GM12878 (cell line): ENCODE measurements around the gene ABHD1. TPM values are rescaled to one million over a fixed set of nuclear protein-coding genes. Genes with fewer than 3 reads are reported as not detected.

ENCODE experiments used
- BCLAF1 ChIP-seq: fragments of 450-650 bp; IDR thresholded peaks from 2 replicates; pipeline ENCODE4 v1.6.1; 2017; ENCODE audit warnings: antibody characterized with exemption, mild to moderate bottlenecking, moderate library complexity
- CUX1 ChIP-seq: IDR thresholded peaks from 2 replicates; pipeline ENCODE4 v1.6.1; 2012; ENCODE audit warnings: improper control_type of control experiment, low read depth, low read length; ENCODE audit not compliant: insufficient replicate concordance
- E4F1 ChIP-seq: fragments of 450-650 bp; IDR thresholded peaks from 2 replicates; pipeline ENCODE4 v1.6.1; 2018; ENCODE audit warnings: borderline replicate concordance, mild to moderate bottlenecking; ENCODE audit not compliant: partially characterized antibody
- HDAC2 ChIP-seq: fragments of 200-600 bp; sonication (generic); IDR thresholded peaks from 2 replicates; pipeline ENCODE4 v1.6.1; 2017
- JUNB ChIP-seq: IDR thresholded peaks from 2 replicates; pipeline ENCODE4 v1.6.1; 2016; ENCODE audit warnings: antibody characterized with exemption, mild to moderate bottlenecking
- MTA2 ChIP-seq: fragments of 450-650 bp; IDR thresholded peaks from 2 replicates; pipeline ENCODE4 v1.6.1; 2016; ENCODE audit warnings: low read depth, mild to moderate bottlenecking, moderate library complexity
- MYC ChIP-seq: IDR thresholded peaks from 2 replicates; pipeline ENCODE4 v1.6.1; 2011; ENCODE audit warnings: mild to moderate bottlenecking, low read length, moderate library complexity, inconsistent platforms; ENCODE audit not compliant: insufficient read depth, insufficient replicate concordance, insufficient read length, severe bottlenecking
- NKRF ChIP-seq: fragments of 450-650 bp; conservative IDR thresholded peaks from 2 replicates; pipeline ENCODE4 v1.6.1; 2017; ENCODE audit warnings: mild to moderate bottlenecking, moderate library complexity
- PRDM15 ChIP-seq: fragments of 450-650 bp; formaldehyde crosslinking; IDR thresholded peaks from 2 replicates; pipeline ENCODE4 v1.4.0; 2020; ENCODE audit warnings: mild to moderate bottlenecking, moderate library complexity
- RB1 ChIP-seq: fragments of 450-650 bp; formaldehyde crosslinking; IDR thresholded peaks from 2 replicates; pipeline ENCODE4 v1.6.1; 2017; ENCODE audit warnings: mild to moderate bottlenecking, borderline replicate concordance
- RELA ChIP-seq: fragments of 450-650 bp; IDR thresholded peaks from 2 replicates; pipeline ENCODE4 v1.8.0; 2014; ENCODE audit warnings: borderline replicate concordance; ENCODE audit not compliant: partially characterized antibody
- SMARCA5 ChIP-seq: fragments of 450-650 bp; IDR thresholded peaks from 2 replicates; pipeline ENCODE4 v1.6.1; 2017; ENCODE audit warnings: mild to moderate bottlenecking
- ZNF207 ChIP-seq: fragments of 450-650 bp; IDR thresholded peaks from 2 replicates; pipeline ENCODE4 v1.6.1; 2014; ENCODE audit warnings: antibody characterized with exemption, mild to moderate bottlenecking, borderline replicate concordance
- polyA plus RNA-seq, 11 experiments: library from polyadenylated mRNA; depleted of rRNA in 4 of 11; unstranded in 6 of 11; stranded (reverse) in 5 of 11; fragments of >200 nt; fragmentation: Nextera tagmentation in 4 of 11; fragmentation: Illumina TruSeq in 1 of 11; extraction: Ambion mirVana in 4 of 11; extraction: Trizol in 1 of 11; gene quantifications; 1 replicate in 1 of 11; 2 replicates in 10 of 11; pipeline versions ENCODE4 v1.2.1 to v1.2.3, GENCODE V29; 2011 to 2016; ENCODE audit warnings: inconsistent platforms in 2 of 11, missing spikeins in 2 of 11, low read depth in 1 of 11
- total RNA-seq, 4 experiments: library from RNA; depleted of rRNA in 3 of 4; stranded (reverse); fragments of >200 nt in 3 of 4; fragmentation: Illumina TruSeq in 1 of 4; extraction: Trizol in 1 of 4; gene quantifications; 2 replicates each; pipeline versions ENCODE4 v1.2.1 to v1.2.3, GENCODE V29; 2013 to 2021

The ABHD1 gene
- total and polyA plus RNA-seq, 10 of the 15 experiments (the other 5 are each of a cell fraction or from before 2014, with no cell fraction given) = 0.04 to 0.35 (median 0.17) TPM; not detected in 2

GRCh38 chr2:27076323-27076722 is 47.3 kb upstream of the ABHD1 start (continued):
- TF ChIP-seq CUX1 (no peak), HDAC2 (no peak), BCLAF1 (no peak), RELA (no peak), PRDM15 (CRISPR knock-in tag) (no peak), NKRF (no peak), MYC (no peak), ZNF207 (no peak), MTA2 (no peak), E4F1 (no peak), SMARCA5 (no peak), JUNB (no peak), RB1 (no peak)
